ENCODE data around the gene SH2D5.

DNA sequence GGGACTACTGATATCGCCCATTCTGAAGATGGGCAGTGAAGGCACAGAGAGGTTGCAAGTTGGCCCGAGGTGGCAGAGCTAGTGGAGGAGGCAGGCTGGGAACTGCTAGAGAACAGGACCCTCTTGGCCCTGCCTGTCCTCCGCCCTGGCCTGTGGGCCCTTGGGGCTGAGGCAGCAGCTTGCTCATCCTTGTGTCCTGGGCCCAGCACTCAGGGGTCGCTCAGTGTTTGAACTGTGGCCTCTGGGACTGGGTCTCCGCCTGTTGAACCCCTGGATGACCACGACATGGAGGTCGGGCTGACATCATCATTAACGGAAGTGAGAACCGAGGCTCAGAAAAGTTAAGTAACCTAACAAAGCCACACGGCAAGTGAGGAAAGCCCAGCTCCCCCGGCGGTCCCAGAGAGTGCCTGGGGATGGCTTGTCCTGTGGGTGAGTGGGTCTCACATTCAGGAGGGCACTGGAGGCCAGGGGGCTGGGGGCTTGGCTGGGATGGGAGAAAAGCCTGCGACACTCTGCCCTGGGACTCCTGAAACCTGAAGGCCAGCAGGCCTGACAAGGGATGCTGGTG, 48.4 kb downstream of the SH2D5 start:
- no peak for TF ChIP-seq GLIS3 (CRISPR knock-in tag; IDR thresholded peaks at IDR 0.05)
- TF ChIP-seq, protein P1, sequence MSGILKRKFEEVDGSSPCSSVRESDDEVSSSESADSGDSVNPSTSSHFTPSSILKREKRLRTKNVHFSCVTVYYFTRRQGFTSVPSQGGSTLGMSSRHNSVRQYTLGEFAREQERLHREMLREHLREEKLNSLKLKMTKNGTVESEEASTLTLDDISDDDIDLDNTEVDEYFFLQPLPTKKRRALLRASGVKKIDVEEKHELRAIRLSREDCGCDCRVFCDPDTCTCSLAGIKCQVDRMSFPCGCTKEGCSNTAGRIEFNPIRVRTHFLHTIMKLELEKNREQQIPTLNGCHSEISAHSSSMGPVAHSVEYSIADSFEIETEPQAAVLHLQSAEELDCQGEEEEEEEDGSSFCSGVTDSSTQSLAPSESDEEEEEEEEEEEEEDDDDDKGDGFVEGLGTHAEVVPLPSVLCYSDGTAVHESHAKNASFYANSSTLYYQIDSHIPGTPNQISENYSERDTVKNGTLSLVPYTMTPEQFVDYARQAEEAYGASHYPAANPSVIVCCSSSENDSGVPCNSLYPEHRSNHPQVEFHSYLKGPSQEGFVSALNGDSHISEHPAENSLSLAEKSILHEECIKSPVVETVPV (CRISPR knock-in tag; IDR thresholded peaks at IDR 0.05): no peak
- no peak for TF ChIP-seq ZFP3 (CRISPR knock-in tag; IDR thresholded peaks at IDR 0.05)
- TF ChIP-seq, protein P2, sequence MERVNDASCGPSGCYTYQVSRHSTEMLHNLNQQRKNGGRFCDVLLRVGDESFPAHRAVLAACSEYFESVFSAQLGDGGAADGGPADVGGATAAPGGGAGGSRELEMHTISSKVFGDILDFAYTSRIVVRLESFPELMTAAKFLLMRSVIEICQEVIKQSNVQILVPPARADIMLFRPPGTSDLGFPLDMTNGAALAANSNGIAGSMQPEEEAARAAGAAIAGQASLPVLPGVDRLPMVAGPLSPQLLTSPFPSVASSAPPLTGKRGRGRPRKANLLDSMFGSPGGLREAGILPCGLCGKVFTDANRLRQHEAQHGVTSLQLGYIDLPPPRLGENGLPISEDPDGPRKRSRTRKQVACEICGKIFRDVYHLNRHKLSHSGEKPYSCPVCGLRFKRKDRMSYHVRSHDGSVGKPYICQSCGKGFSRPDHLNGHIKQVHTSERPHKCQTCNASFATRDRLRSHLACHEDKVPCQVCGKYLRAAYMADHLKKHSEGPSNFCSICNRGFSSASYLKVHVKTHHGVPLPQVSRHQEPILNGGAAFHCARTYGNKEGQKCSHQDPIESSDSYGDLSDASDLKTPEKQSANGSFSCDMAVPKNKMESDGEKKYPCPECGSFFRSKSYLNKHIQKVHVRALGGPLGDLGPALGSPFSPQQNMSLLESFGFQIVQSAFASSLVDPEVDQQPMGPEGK (CRISPR knock-in tag; IDR thresholded peaks at IDR 0.05; ENCODE audit: borderline replicate concordance): no peak
- TF ChIP-seq ZNF565 (CRISPR knock-in tag; conservative IDR thresholded peaks at IDR 0.05; ENCODE audit: low read depth): no peak
- TF ChIP-seq, protein P3, sequence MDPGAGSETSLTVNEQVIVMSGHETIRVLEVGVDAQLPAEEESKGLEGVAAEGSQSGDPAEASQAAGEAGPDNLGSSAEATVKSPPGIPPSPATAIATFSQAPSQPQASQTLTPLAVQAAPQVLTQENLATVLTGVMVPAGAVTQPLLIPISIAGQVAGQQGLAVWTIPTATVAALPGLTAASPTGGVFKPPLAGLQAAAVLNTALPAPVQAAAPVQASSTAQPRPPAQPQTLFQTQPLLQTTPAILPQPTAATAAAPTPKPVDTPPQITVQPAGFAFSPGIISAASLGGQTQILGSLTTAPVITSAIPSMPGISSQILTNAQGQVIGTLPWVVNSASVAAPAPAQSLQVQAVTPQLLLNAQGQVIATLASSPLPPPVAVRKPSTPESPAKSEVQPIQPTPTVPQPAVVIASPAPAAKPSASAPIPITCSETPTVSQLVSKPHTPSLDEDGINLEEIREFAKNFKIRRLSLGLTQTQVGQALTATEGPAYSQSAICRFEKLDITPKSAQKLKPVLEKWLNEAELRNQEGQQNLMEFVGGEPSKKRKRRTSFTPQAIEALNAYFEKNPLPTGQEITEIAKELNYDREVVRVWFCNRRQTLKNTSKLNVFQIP (CRISPR knock-in tag; IDR thresholded peaks at IDR 0.05; ENCODE audit: borderline replicate concordance, low read depth): no peak
- no peak for TF ChIP-seq ARNTL (CRISPR knock-in tag; IDR thresholded peaks at IDR 0.05; ENCODE audit: borderline replicate concordance, low read depth)
- TF ChIP-seq ZC3H10 (CRISPR knock-in tag; IDR thresholded peaks at IDR 0.05): no peak
